HG02852 (cell line): ENCODE measurements around the gene SLC35E2B.
A peak's percentile ranks its signal among the peaks of the same experiment; 100 is the strongest.
"Not testable (repeated sequence)": the region's sequence is repeated elsewhere in the genome, so short reads cannot be mapped to it uniquely, and the experiment has no call there.

Experiments
- ATAC-seq: cut with Tn5 transposase; IDR thresholded peaks from one replicate; pipeline ENCODE4 v1.9.1; 2021; ENCODE audit warnings: mild to moderate bottlenecking, moderate library complexity; ENCODE audit not compliant: unreplicated experiment

SLC35E2B gene

DNA sequence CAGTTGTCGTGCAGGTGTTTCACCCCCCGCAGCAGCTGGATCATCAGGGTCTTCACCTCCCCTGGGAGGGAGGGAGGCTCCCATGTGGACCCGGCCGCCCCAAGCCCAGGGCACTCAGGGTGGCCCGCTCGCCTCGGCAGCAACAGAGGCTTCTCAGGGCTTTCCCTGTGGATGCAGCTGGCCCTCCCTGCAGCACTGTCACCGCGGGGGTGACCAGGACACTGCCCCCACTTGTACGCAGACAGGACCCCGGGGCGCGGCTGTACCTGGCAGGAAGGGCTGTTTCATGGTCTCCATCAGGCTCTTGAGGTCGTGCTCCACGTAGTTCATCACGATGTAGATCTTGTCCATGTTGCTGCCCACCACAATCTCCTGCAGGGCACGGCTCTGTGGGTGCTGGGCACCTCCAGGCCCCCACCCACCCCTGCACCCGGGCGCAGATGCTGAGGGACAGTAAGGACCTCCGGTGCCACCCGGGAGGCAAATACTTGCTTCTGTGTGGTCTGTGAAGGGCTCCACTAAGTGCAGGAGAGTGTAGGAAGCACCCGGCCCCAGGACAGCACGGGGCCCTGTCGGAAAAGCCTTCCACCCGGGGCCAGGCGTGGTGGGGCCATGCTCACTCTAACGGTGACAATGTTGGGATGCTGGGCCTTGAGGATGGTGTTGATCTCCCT, 11.8 kb upstream of the SLC35E2B start:
- ATAC-seq: not testable (repeated sequence)

- no peak for ATAC-seq
Measured at GRCh38 chr1:1703796-1704195, 11.2 kb upstream of the SLC35E2B start.

DNA sequence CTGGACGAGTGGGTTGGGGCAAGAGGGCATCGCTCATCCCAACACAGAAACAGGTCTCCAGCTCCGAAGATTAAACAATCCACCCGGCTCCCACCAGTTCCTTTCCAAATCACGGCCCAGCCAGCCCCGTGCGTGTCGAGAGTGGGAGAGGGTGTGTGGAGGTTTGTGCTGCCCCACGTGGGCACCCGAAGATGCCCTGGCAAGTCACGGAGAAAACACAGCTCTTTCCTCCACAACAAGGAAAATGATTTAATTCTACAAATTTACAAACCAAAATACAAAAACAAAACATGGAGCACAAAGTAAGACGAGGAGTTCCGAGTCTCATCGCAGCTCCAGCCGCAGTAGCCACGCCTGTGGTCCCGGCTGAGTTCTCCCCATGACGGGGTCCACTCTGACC, 9.9 kb upstream of the SLC35E2B start:
- not testable (repeated sequence) for ATAC-seq

DNA sequence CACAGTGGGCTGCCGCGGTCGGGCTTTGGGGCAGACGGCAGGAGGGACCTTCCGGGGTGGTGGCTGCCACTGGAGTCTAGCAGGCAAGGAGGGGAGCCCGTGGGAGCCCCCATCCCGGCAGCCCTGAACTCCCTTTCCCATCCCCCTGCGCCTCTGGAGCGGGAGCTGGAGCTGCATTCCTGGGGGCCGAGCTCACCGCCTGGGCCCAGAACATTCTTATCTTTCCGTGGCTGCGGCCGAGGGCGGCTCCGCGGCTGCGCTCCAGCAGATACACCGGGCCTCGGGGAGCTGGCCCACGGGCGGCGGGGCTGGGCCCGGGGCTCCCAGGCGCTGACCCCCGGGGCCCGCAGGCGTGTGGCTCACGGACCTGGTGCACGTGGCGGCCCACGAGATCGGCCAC, 8.0 kb upstream of the SLC35E2B start:
- ATAC-seq: not testable (repeated sequence)

DNA sequence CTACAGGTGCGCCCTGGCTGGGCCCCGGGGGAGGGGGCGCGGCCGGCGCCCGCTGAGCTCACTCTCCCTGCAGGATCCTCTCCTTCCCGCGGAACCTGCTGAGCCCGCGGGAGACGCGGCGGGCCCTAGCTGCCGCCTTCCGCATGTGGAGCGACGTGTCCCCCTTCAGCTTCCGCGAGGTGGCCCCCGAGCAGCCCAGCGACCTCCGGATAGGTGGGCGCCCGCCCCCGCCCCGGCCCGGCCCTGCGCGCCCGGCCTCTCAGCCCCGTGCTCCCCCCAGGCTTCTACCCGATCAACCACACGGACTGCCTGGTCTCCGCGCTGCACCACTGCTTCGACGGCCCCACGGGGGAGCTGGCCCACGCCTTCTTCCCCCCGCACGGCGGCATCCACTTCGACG, 7.5 kb upstream of the SLC35E2B start:
- ATAC-seq: not testable (repeated sequence)

- ATAC-seq: not testable (repeated sequence)
Measured at GRCh38 chr1:1699061-1699460, 6.5 kb upstream of the SLC35E2B start.

GRCh38 chr1:1697358-1698183, 5.0 kb upstream of the SLC35E2B start:
- not testable (repeated sequence) for ATAC-seq

DNA sequence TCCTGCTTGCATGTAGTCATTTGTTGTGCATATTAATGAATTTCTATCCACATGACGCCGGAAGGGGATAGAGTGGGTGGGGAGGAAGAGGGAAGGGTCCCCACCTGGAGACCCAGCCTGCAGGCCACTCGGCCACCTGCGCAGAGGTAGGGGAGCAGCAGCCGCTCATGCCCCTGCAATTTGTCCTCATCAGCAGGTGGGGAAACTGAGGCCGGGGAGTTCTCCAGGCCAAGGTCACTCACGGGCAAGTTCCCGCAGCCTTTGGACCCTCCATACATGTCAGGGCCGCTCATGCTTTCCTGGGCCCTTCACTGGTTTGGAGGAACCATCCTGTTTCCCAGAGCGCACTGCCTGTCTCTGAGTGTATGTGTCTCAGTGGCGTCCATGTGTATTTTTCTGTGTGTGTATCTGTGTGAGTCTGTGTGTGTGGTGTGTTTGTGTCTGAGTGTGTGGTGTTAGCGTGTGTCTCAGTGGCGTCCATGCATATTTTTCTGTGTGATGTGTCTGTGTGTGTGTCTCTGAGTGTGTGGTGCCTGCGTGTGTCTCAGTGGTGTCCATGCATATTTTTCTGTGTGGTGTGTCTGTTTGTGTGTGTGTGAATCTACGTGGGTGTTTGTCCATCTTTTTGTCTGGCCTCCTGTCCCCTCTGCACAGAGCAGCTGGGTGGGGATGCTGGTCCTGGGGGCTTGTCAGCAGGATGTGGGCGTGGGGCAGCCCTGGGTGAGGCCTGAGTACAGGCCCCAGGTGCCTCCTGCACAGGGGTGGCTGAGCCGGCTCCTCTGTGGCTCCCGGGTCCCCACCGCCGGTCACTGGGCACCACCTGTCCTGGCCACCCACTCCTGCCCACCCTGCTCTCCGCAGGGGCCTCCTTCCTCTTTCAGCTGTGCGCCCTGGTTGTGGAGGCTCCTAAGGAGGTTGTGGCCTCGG, 4.1 kb upstream of the SLC35E2B start:
- not testable (repeated sequence) for ATAC-seq

DNA sequence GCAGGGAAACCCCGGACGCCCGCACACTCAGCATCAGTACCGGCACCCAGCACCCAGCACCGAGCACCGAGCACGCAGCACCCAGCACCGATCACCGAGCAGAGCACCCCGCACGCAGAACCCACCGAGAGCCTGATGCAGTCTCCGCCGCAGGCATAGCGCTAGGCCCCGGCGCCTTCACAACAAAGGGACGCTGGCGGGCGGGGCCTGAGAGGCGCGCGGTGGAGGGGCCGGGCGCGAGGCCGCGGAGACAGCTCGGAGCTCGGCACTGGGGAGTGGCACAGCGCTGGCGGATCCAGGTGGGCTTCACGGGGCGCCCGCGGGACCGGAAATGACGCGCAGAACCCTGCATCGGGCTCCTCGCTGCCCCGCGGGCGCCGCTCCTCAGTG, 276 bp downstream of the SLC35E2B start:
- peak; percentile 38 for ATAC-seq

- ATAC-seq: not testable (repeated sequence)
Measured at GRCh38 chr1:1691443-1691842, 1.2 kb downstream of the SLC35E2B start.

DNA sequence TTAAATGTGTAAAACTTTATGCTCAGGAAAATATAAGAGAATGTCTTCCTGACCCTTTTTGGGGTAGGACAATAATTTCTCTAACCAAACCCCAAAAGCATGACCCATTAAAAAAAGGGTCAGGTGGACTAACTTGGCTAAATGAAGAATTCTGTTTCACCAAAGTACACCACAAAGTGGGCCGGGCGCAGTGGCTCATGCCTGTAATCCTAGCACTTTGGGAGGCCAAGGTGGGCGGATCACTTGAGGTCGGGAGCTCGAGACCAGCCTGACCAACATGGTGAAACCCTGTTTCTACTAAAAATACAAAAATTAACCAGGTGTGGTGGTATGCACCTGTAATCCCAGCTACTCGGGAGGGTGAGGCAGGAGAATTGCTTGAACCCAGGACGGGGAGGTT, 3.1 kb downstream of the SLC35E2B start:
- ATAC-seq: not testable (repeated sequence)

DNA sequence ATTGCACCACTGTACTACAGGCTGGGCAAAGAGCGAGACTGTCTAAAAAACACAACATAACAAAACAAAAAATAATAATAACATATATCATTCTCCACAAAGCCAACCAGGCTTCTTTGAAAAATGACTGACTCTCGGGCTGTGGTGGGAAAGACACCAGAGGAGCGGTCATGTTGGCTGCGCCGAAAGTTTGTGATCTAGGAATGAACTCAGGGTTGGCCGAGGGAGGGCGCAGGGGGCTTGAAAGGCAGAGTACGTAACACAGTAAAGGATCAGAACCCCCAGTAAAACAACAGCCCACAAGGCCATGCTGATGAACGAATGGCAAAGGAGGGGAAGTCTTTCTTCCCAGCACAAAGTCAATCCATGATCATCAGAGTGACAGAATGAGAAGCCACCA, 4.7 kb downstream of the SLC35E2B start:
- no peak for ATAC-seq

GRCh38 chr1:1684031-1684681, 8.4 kb downstream of the SLC35E2B start:
- ATAC-seq: no peak

DNA sequence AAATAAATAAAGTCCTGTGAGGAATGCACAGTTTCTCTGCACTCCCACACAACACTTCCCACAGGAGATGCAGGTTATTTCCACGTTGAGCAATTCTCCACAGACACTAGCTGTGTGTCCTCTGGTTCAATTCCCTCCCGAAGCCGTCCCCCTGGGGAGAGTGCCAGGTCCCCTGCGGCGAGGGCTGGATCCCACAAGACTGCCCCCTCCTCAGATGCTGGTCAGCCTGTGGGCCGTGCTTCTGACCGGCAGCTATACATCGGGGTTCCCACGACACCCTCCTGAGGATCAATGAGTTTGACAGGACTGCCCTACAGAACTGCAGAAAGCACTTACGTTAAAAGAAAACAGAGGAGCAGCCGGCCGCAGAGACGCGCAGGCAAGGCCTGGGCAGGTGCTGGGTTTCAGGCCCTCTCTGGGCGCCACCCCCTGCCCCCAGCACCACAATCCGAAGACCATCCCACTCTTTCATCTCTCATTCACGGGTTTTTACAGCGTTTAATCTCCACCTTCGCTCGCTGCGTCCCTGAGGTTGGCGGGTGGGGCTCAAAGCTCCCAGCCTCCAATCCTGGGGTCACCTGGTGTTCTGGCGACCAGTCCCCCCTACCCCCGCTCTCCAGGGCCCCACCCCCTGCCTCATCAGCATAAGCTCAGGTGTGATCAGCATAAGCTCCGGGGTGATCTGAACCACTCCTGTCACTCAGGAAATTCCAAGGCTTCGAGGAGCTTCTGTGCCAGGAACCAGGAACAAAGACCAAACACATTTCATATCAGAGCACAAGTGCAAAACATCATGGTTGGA, 9.3 kb downstream of the SLC35E2B start:
- ATAC-seq: no peak

DNA sequence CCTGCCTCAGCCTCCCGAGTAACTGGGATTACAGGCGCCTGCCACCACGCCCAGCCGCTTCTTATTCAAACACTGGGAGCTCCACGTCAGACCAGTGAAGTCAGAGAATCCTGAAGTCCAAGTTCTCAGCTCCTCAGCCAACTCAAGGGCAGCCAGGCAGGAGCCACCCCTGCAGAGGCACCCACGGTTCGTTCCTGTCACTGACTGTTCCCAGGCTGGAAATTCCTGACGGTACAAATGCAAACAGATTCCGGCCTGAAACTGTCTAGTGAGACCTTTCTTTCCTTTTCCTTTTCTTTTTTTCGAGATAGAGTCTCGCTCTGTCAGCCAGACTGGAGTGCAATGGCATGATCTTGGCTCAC, 11.7 kb downstream of the SLC35E2B start:
- ATAC-seq: no peak

- ATAC-seq: no peak
Measured at GRCh38 chr1:1680031-1680911, 12.3 kb downstream of the SLC35E2B start.

GRCh38 chr1:1678581-1679380, 13.8 kb downstream of the SLC35E2B start:
- ATAC-seq: no peak
